HG02763 (cell line): ENCODE results near the gene EVA1C.
"Not testable (repeated sequence)": the region's sequence is repeated elsewhere in the genome, so short reads cannot be mapped to it uniquely, and the experiment has no call there.

Experiments
- ATAC-seq: cut with Tn5 transposase; IDR thresholded peaks from one replicate; pipeline ENCODE4 v1.9.1; 2021; ENCODE audit warnings: mild to moderate bottlenecking, moderate library complexity; ENCODE audit not compliant: unreplicated experiment

Gene EVA1C

GRCh38 chr21:32423320-32424190 lies 11.0 kb downstream of the EVA1C start:
- ATAC-seq, result no peak

- no peak for ATAC-seq
Observed at GRCh38 chr21:32424191-32424535, 11.7 kb downstream of the EVA1C start.

- ATAC-seq, result no peak
Observed at GRCh38 chr21:32424674-32425073, 12.2 kb downstream of the EVA1C start.

GRCh38 chr21:32425628-32426027 lies 13.1 kb downstream of the EVA1C start:
- ATAC-seq, result no peak

- ATAC-seq, result no peak
Observed at GRCh38 chr21:32426066-32426465, 13.6 kb downstream of the EVA1C start.

GRCh38 chr21:32426592-32427051 lies 14.1 kb downstream of the EVA1C start:
- ATAC-seq, result no peak

- no peak for ATAC-seq
Observed at GRCh38 chr21:32427958-32428623, 15.6 kb downstream of the EVA1C start.

GRCh38 chr21:32432982-32433660 lies 20.6 kb downstream of the EVA1C start:
- ATAC-seq, result not testable (repeated sequence)

- ATAC-seq, result no peak
Observed at GRCh38 chr21:32437729-32438128, 25.2 kb downstream of the EVA1C start.

GRCh38 chr21:32442566-32443318 lies 30.2 kb downstream of the EVA1C start:
- no peak for ATAC-seq

GRCh38 chr21:32445101-32445500 lies 32.6 kb downstream of the EVA1C start:
- no peak for ATAC-seq

GRCh38 chr21:32446440-32446839 lies 33.9 kb downstream of the EVA1C start:
- not testable (repeated sequence) for ATAC-seq

- no peak for ATAC-seq
Observed at GRCh38 chr21:32447224-32447623, 34.7 kb downstream of the EVA1C start.

GRCh38 chr21:32448803-32449594 lies 36.5 kb downstream of the EVA1C start:
- no peak for ATAC-seq

- not testable (repeated sequence) for ATAC-seq
Observed at GRCh38 chr21:32450881-32451701, 38.6 kb downstream of the EVA1C start.

- ATAC-seq, result not testable (repeated sequence)
Observed at GRCh38 chr21:32452191-32452590, 39.7 kb downstream of the EVA1C start.

GRCh38 chr21:32452641-32453040 lies 40.1 kb downstream of the EVA1C start:
- no peak for ATAC-seq

- no peak for ATAC-seq
Observed at GRCh38 chr21:32455548-32455947, 43.0 kb downstream of the EVA1C start.

GRCh38 chr21:32456497-32456918 lies 44.0 kb downstream of the EVA1C start:
- no peak for ATAC-seq
